Measurements from ENCODE around the gene HIBADH.

The HIBADH gene

GRCh38 chr7:27693794-27694193 lies 31.1 kb upstream of the HIBADH start:
- H3K4me1 ChIP-seq (ENCODE audit: control insufficient read depth, insufficient read depth, low read length), result peaks cover 2% of the 10 kb centered on the region
- H3K4me3 ChIP-seq (ENCODE audit: low read depth, low read length), result no peak overlapping the region
- no peaks in the 10 kb centered on the region for H3K36me3 ChIP-seq (ENCODE audit: control insufficient read depth, insufficient read depth, low read length)
- no peaks in the 10 kb centered on the region for H3K9me3 ChIP-seq (ENCODE audit: control insufficient read depth, insufficient read depth, low read length)
- no peak overlapping the region for H3K9ac ChIP-seq (ENCODE audit: low read depth, low read length)
- no peaks in the 10 kb centered on the region for H3K27me3 ChIP-seq (ENCODE audit: control insufficient read depth, insufficient read depth, low read length)

GRCh38 chr7:27690649-27691048 lies 28.0 kb upstream of the HIBADH start:
- no peaks in the 10 kb centered on the region for H3K27me3 ChIP-seq (ENCODE audit: control insufficient read depth, insufficient read depth, low read length)
- no peaks in the 10 kb centered on the region for H3K9me3 ChIP-seq (ENCODE audit: control insufficient read depth, insufficient read depth, low read length)
- H3K36me3 ChIP-seq (ENCODE audit: control insufficient read depth, insufficient read depth, low read length), result no peaks in the 10 kb centered on the region
- H3K9ac ChIP-seq (ENCODE audit: low read depth, low read length), result no peak overlapping the region
- no peak overlapping the region for H3K4me3 ChIP-seq (ENCODE audit: low read depth, low read length)
- H3K4me1 ChIP-seq (ENCODE audit: control insufficient read depth, insufficient read depth, low read length), result peaks cover 2% of the 10 kb centered on the region

GRCh38 chr7:27689591-27690164 lies 27.0 kb upstream of the HIBADH start:
- Histone ChIP-seq H3K4me3 (ENCODE audit: low read depth, low read length) (no peak overlapping the region), H3K9ac (ENCODE audit: low read depth, low read length) (no peak overlapping the region), H3K36me3 (ENCODE audit: control insufficient read depth, insufficient read depth, low read length) (no peaks in the 10 kb centered on the region), H3K4me1 (ENCODE audit: control insufficient read depth, insufficient read depth, low read length) (peaks cover 2% of the 10 kb centered on the region), H3K9me3 (ENCODE audit: control insufficient read depth, insufficient read depth, low read length) (no peaks in the 10 kb centered on the region), H3K27me3 (ENCODE audit: control insufficient read depth, insufficient read depth, low read length) (no peaks in the 10 kb centered on the region)

- H3K4me3 ChIP-seq (ENCODE audit: low read depth, low read length), result no peak overlapping the region
- H3K4me1 ChIP-seq (ENCODE audit: control insufficient read depth, insufficient read depth, low read length), result peaks cover 2% of the 10 kb centered on the region
- no peak overlapping the region for H3K9ac ChIP-seq (ENCODE audit: low read depth, low read length)
- H3K36me3 ChIP-seq (ENCODE audit: control insufficient read depth, insufficient read depth, low read length), result no peaks in the 10 kb centered on the region
- no peaks in the 10 kb centered on the region for H3K9me3 ChIP-seq (ENCODE audit: control insufficient read depth, insufficient read depth, low read length)
- H3K27me3 ChIP-seq (ENCODE audit: control insufficient read depth, insufficient read depth, low read length), result no peaks in the 10 kb centered on the region
These were observed 26.5 kb upstream of the HIBADH start for GRCh38 chr7:27689150-27689549.

GRCh38 chr7:27688646-27689045 lies 26.0 kb upstream of the HIBADH start:
- H3K27me3 ChIP-seq (ENCODE audit: control insufficient read depth, insufficient read depth, low read length), result no peaks in the 10 kb centered on the region
- H3K4me3 ChIP-seq (ENCODE audit: low read depth, low read length), result no peak overlapping the region
- H3K4me1 ChIP-seq (ENCODE audit: control insufficient read depth, insufficient read depth, low read length), result peaks cover 2% of the 10 kb centered on the region
- H3K36me3 ChIP-seq (ENCODE audit: control insufficient read depth, insufficient read depth, low read length), result no peaks in the 10 kb centered on the region
- H3K9ac ChIP-seq (ENCODE audit: low read depth, low read length), result no peak overlapping the region
- no peaks in the 10 kb centered on the region for H3K9me3 ChIP-seq (ENCODE audit: control insufficient read depth, insufficient read depth, low read length)

GRCh38 chr7:27688056-27688455 lies 25.4 kb upstream of the HIBADH start:
- H3K9me3 ChIP-seq (ENCODE audit: control insufficient read depth, insufficient read depth, low read length), result no peaks in the 10 kb centered on the region
- no peaks in the 10 kb centered on the region for H3K36me3 ChIP-seq (ENCODE audit: control insufficient read depth, insufficient read depth, low read length)
- no peak overlapping the region for H3K4me3 ChIP-seq (ENCODE audit: low read depth, low read length)
- no peaks in the 10 kb centered on the region for H3K27me3 ChIP-seq (ENCODE audit: control insufficient read depth, insufficient read depth, low read length)
- peaks cover 2% of the 10 kb centered on the region for H3K4me1 ChIP-seq (ENCODE audit: control insufficient read depth, insufficient read depth, low read length)
- H3K9ac ChIP-seq (ENCODE audit: low read depth, low read length), result no peak overlapping the region

GRCh38 chr7:27686315-27686714 lies 23.6 kb upstream of the HIBADH start:
- H3K4me1 ChIP-seq (ENCODE audit: control insufficient read depth, insufficient read depth, low read length), result peaks cover 2% of the 10 kb centered on the region
- no peaks in the 10 kb centered on the region for H3K36me3 ChIP-seq (ENCODE audit: control insufficient read depth, insufficient read depth, low read length)
- no peaks in the 10 kb centered on the region for H3K27me3 ChIP-seq (ENCODE audit: control insufficient read depth, insufficient read depth, low read length)
- H3K9ac ChIP-seq (ENCODE audit: low read depth, low read length), result no peak overlapping the region
- no peak overlapping the region for H3K4me3 ChIP-seq (ENCODE audit: low read depth, low read length)
- no peaks in the 10 kb centered on the region for H3K9me3 ChIP-seq (ENCODE audit: control insufficient read depth, insufficient read depth, low read length)

- Histone ChIP-seq H3K9ac (ENCODE audit: low read depth, low read length) (no peak overlapping the region), H3K9me3 (ENCODE audit: control insufficient read depth, insufficient read depth, low read length) (no peaks in the 10 kb centered on the region), H3K4me1 (ENCODE audit: control insufficient read depth, insufficient read depth, low read length) (peaks cover 2% of the 10 kb centered on the region), H3K4me3 (ENCODE audit: low read depth, low read length) (no peak overlapping the region), H3K36me3 (ENCODE audit: control insufficient read depth, insufficient read depth, low read length) (no peaks in the 10 kb centered on the region), H3K27me3 (ENCODE audit: control insufficient read depth, insufficient read depth, low read length) (no peaks in the 10 kb centered on the region)
These were observed 23.2 kb upstream of the HIBADH start for GRCh38 chr7:27685893-27686292.

- Histone ChIP-seq H3K27me3 (ENCODE audit: control insufficient read depth, insufficient read depth, low read length) (no peaks in the 10 kb centered on the region), H3K9ac (ENCODE audit: low read depth, low read length) (no peak overlapping the region), H3K4me1 (ENCODE audit: control insufficient read depth, insufficient read depth, low read length) (peaks cover 2% of the 10 kb centered on the region), H3K4me3 (ENCODE audit: low read depth, low read length) (no peak overlapping the region), H3K9me3 (ENCODE audit: control insufficient read depth, insufficient read depth, low read length) (no peaks in the 10 kb centered on the region), H3K36me3 (ENCODE audit: control insufficient read depth, insufficient read depth, low read length) (no peaks in the 10 kb centered on the region)
These were observed 22.5 kb upstream of the HIBADH start for GRCh38 chr7:27685209-27685608.

GRCh38 chr7:27684491-27684890 lies 21.8 kb upstream of the HIBADH start:
- H3K4me3 ChIP-seq (ENCODE audit: low read depth, low read length), result no peak overlapping the region
- H3K36me3 ChIP-seq (ENCODE audit: control insufficient read depth, insufficient read depth, low read length), result no peaks in the 10 kb centered on the region
- no peaks in the 10 kb centered on the region for H3K27me3 ChIP-seq (ENCODE audit: control insufficient read depth, insufficient read depth, low read length)
- H3K9ac ChIP-seq (ENCODE audit: low read depth, low read length), result no peak overlapping the region
- H3K4me1 ChIP-seq (ENCODE audit: control insufficient read depth, insufficient read depth, low read length), result no peaks in the 10 kb centered on the region
- no peaks in the 10 kb centered on the region for H3K9me3 ChIP-seq (ENCODE audit: control insufficient read depth, insufficient read depth, low read length)

- H3K27me3 ChIP-seq (ENCODE audit: control insufficient read depth, insufficient read depth, low read length), result no peaks in the 10 kb centered on the region
- peaks cover 2% of the 10 kb centered on the region for H3K4me1 ChIP-seq (ENCODE audit: control insufficient read depth, insufficient read depth, low read length)
- H3K36me3 ChIP-seq (ENCODE audit: control insufficient read depth, insufficient read depth, low read length), result no peaks in the 10 kb centered on the region
- H3K9me3 ChIP-seq (ENCODE audit: control insufficient read depth, insufficient read depth, low read length), result no peaks in the 10 kb centered on the region
- no peak overlapping the region for H3K4me3 ChIP-seq (ENCODE audit: low read depth, low read length)
- no peak overlapping the region for H3K9ac ChIP-seq (ENCODE audit: low read depth, low read length)
These were observed 17.9 kb upstream of the HIBADH start for GRCh38 chr7:27680610-27681009.

GRCh38 chr7:27678617-27679260 lies 16.1 kb upstream of the HIBADH start:
- no peak overlapping the region for H3K9ac ChIP-seq (ENCODE audit: low read depth, low read length)
- no peak overlapping the region for H3K4me3 ChIP-seq (ENCODE audit: low read depth, low read length)
- H3K9me3 ChIP-seq (ENCODE audit: control insufficient read depth, insufficient read depth, low read length), result no peaks in the 10 kb centered on the region
- H3K4me1 ChIP-seq (ENCODE audit: control insufficient read depth, insufficient read depth, low read length), result peaks cover 2% of the 10 kb centered on the region
- no peaks in the 10 kb centered on the region for H3K27me3 ChIP-seq (ENCODE audit: control insufficient read depth, insufficient read depth, low read length)
- no peaks in the 10 kb centered on the region for H3K36me3 ChIP-seq (ENCODE audit: control insufficient read depth, insufficient read depth, low read length)

Measured in iPS-15b (cell line).